T-helper 2 cell treated with Interferon-gamma antibody and Interleukin-4, amounts not matched to agents 5 μg/mL and 100 μg/mL, for 36 hours (primary cell): ENCODE results near the gene PEAK3.

Experiments used
- DNase-seq: peaks from one replicate; pipeline ENCODE4 v3.0.0; 2021; ENCODE audit warnings: low spot score
- H3K27ac Mint-ChIP-seq: one replicate; pipeline ENCODE4 v1.8.0; 2021; ENCODE audit warnings: mild to moderate bottlenecking, mixed read lengths
- H3K27me3 Mint-ChIP-seq: one replicate; pipeline ENCODE4 v1.8.0; 2021; ENCODE audit warnings: low read depth, mixed read lengths
- H3K36me3 Mint-ChIP-seq: one replicate; pipeline ENCODE4 v1.8.0; 2021; ENCODE audit warnings: low read depth, mixed read lengths
- H3K4me1 Mint-ChIP-seq: one replicate; pipeline ENCODE4 v1.8.0; 2021; ENCODE audit warnings: low read depth, mixed read lengths
- H3K4me3 Mint-ChIP-seq: one replicate; pipeline ENCODE4 v1.8.0; 2022; ENCODE audit warnings: mild to moderate bottlenecking, moderate library complexity, mixed read lengths
- H3K9me3 Mint-ChIP-seq: one replicate; pipeline ENCODE4 v1.8.0; 2021; ENCODE audit warnings: mixed read lengths

Gene PEAK3, protein sequence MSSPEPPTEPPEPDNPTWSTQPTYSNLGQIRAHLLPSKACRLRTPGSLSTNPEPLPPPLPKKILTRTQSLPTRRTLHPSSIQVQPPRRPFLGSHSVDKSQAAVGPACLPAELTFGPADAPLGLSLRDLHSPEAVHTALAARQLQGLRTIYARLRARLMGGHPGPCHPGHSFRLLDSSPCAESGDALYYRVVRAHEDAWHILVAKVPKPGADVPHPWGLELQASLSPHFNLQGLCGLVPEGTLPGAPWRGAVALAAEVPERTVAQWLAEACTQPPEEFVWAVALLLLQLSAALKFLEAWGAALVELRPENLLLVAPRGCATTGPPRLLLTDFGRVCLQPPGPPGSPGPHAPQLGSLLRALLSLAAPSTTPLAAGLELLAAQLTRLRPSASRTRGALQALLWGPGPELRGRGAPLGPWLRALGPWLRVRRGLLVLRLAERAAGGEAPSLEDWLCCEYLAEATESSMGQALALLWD

DNA sequence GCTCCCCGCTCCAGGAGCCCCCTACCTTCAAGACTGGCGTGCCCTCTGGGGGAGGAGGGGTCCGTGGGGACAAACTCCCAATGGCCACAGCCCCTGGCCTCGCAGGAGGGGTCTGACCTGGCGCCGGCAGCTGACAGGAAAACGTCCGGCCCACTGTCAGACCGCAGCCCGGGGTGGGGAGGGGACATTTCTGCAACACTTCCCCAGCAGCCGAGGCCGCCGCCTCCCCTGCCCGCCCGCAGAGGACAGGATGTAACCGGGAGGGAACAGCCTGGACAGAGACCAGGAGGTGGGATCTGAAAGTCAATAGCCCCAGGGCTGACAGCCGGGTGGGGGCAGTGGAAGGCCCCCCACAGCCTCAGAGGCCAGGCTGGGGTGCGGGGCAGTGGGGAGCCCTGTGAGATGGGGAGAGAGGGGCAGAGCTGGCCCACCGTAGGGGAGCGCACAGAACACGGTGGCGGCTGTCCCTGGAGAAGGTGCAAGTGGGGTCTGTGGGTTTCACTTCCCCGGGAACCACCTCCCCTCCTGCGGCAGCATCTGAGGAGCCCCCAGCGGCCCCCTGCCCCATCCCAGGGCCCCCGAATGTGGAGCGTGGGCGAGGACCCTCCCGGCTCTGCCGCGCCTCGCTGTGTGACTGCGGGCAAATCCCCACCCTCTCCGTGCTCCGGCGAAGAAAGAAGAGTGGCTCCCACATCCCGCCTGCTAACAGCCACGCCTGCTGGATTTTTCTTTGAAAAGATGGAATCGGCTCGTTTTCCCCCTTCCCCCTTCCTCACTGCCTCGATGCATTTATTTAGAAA lies at the start of gene PEAK3:
PEAK3 (minus strand) TSS at position 114 of the 800 bp plus-strand sequence. CDS start 1,244 bp downstream, outside the sequence.
- H3K36me3 Mint-ChIP-seq, result no peaks in the 10 kb centered on the region
- peaks cover 7% of the 10 kb centered on the region for H3K27me3 Mint-ChIP-seq
- H3K27ac Mint-ChIP-seq, result peak within 1 kb of the TSS; percentile 49
- peak within 1 kb of the TSS; percentile 73 for H3K4me3 Mint-ChIP-seq
- peaks cover 9% of the 10 kb centered on the region for H3K4me1 Mint-ChIP-seq
- peak; percentile 38 for DNase-seq
- no peaks in the 10 kb centered on the region for H3K9me3 Mint-ChIP-seq

DNA sequence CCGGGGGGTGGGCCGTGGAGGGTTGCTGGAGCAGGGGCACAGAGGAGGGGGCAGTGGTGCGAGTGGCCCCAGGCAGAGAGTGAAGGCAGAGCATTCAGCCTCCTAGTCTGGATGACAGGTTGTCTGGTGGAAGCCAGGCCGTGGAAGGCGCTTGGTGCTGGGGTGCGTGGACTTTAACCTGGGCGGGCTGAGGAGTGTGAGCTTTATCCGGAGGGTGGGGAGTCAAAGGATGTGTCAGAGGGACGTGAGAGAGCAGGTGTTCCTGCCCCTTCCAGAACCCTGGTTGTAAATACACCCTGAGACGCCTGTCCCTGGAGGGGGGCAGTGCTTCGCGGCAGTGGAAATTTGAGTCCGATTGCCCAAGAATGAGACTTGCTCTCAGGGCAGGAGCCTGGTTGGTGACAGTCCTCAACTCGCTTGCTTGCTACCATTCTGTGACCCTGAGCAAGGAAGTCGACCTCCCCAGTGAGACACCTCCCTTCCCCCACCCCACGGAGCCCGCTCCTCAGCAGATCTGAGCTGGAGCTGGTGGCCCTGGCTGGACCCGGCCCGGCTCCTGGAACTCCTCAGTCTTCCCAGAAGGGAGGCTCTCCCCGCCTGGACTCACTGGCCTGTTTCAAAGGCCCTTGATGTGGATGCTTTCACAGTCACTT lies 48.8 kb upstream of the PEAK3 start:
- H3K4me3 Mint-ChIP-seq, result peak overlapping the region; percentile 39
- H3K27me3 Mint-ChIP-seq, result no peaks in the 10 kb centered on the region
- H3K27ac Mint-ChIP-seq, result peak overlapping the region; percentile 64
- H3K9me3 Mint-ChIP-seq, result peaks cover 2% of the 10 kb centered on the region
- H3K36me3 Mint-ChIP-seq, result peaks cover 26% of the 10 kb centered on the region
- DNase-seq, result no peak
- peaks cover 30% of the 10 kb centered on the region for H3K4me1 Mint-ChIP-seq

DNA sequence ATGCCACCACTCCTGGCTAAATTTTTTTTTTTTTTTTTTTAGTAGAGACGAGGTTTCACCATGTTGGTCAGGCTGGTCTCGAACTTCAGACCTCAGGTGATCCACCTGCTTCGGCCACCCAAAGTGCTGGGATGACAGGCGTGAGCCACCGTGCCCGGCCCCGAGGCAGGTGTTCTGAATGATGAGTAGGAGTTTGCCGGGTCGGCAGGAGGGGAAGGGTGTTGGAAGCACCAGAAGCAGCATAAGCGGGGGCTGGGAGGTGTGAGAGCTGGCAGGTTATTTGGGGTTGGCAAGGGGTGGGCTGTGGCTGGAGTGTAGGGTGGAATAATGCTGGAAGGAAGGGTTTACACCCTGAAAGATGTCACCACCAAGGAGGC lies 48.3 kb upstream of the PEAK3 start:
- Mint-ChIP-seq H3K36me3 (peaks cover 26% of the 10 kb centered on the region), H3K9me3 (no peaks in the 10 kb centered on the region), H3K27ac (peak overlapping the region; percentile 64), H3K27me3 (no peaks in the 10 kb centered on the region), H3K4me1 (peaks cover 32% of the 10 kb centered on the region), H3K4me3 (peak overlapping the region; percentile 39)
- DNase-seq, result no peak

DNA sequence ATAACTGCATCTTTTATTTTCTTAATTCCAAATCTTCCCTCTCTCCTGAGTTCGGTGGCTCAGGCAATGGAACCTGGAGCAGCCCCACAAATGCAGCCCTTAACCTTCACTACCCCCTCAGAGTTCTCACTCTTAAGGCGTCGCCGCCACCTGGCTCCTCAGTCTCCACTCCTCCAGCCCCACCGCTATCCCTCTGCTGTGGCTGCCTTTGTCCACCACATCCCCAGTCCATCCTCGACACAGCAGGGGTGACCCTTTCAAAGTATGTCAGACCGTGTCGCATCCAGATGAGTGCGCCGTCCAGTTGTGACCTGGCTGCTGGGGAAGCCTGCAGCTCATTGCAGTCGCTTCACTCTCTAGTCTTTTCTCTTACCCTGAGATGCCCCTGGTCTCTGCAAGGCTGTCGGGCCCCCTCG lies 47.5 kb upstream of the PEAK3 start:
- DNase-seq, result no peak
- H3K27me3 Mint-ChIP-seq, result no peaks in the 10 kb centered on the region
- peak overlapping the region; percentile 88 for H3K27ac Mint-ChIP-seq
- H3K4me1 Mint-ChIP-seq, result peaks cover 34% of the 10 kb centered on the region
- peaks cover 28% of the 10 kb centered on the region for H3K36me3 Mint-ChIP-seq
- H3K9me3 Mint-ChIP-seq, result no peaks in the 10 kb centered on the region
- peak overlapping the region; percentile 83 for H3K4me3 Mint-ChIP-seq

DNA sequence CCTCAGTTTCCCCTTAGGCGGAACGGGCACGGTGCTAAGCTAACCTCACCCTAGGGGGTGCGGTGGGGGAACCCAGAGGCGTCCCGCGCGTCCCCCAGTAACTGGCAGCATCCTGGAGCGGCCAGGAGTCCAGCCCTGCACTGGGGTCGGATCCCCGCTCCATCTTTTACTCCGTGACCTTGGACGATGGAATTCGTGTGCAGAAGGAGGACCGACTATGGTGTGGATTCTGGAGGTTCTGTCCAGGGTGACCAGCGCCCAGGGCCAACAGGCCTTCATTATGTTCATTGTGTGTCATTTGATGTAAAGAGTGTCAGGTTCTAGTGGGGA lies 47.1 kb upstream of the PEAK3 start:
- no peak for DNase-seq
- peak overlapping the region; percentile 83 for H3K4me3 Mint-ChIP-seq
- H3K4me1 Mint-ChIP-seq, result peaks cover 35% of the 10 kb centered on the region
- peaks cover 28% of the 10 kb centered on the region for H3K36me3 Mint-ChIP-seq
- H3K27ac Mint-ChIP-seq, result peak overlapping the region; percentile 88
- H3K9me3 Mint-ChIP-seq, result no peaks in the 10 kb centered on the region
- no peaks in the 10 kb centered on the region for H3K27me3 Mint-ChIP-seq

DNA sequence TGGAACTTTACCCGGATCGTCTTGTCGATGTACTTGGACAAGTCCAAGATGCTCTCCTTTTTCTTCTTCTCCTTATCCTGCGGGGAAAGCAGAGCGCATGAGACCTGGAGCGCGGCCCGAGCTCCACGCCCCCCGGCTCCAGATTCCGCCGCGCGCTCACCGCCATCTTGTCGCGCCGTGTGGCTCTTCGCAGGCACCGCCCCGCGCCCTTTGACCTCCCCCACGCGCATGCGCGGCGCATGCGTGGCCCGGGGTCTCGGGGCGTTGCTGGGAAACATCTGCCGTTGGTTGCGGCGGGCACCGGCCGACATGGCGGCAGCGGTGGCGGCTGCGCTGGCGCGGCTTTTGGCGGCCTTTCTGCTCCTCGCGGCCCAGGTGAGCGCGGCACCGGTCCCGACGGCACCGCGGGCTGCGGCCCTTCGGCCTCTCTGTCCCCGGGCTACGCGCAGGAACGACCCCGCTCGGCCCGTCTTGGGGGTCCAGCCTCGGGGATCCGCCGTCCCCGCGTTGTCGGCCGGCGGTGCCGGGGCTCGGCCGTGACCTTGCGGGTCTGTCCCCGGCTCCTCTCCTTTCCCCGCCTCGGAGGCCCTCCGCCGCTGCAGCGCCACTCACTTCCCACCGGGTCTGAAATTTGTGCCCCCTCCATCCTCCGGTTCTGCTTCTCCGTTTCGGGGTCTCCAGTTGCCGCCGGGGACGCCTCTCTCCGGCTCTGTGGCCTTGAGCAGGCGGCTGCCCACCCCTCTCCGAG lies 46.6 kb upstream of the PEAK3 start, which contains the start of the genes LSM7 and SPPL2B:
LSM7 (minus strand) TSS at position 186 of the 748 bp plus-strand sequence; CDS start at position 166, 20 bp downstream.
SPPL2B (plus strand) TSS at position 284 of the 748 bp plus-strand sequence; CDS start at position 310, 26 bp downstream.
- Mint-ChIP-seq H3K27ac (peak within 1 kb of the TSS; percentile 99), H3K36me3 (peaks cover 28% of the 10 kb centered on the region), H3K4me3 (peak within 1 kb of the TSS; percentile 99), H3K9me3 (no peaks in the 10 kb centered on the region), H3K27me3 (no peaks in the 10 kb centered on the region), H3K4me1 (peaks cover 35% of the 10 kb centered on the region)
- peak; percentile 92 for DNase-seq

DNA sequence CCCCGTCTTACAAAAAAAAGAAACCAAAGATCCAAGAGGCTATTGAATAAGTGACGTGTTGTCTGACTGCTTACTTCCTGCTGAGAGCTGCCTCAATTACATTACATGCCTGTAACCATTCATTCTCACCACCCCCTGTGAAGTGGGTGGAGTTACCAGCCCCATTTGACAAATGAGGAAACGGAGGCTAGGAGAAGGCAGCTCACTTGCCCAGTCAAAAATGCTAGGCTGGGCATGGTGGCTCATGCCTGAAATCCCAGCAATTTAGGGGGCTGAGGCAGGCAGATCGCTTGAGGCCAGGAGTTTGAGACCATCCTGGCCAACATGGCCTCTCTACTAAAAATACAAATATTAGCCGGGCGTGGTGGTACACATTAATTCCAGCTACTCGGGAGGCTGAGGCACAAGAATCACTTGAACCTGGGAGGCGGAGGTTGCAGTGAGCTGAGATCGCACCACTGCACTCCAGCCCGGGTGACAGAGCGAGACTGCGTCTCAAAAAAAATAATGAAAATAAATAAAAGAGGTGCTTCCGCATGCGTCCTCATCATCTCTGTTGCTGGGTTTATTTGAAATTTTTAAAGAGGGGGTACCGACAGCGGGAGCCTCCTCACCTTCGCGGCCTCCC lies 45.9 kb upstream of the PEAK3 start:
- Mint-ChIP-seq H3K4me1 (peaks cover 35% of the 10 kb centered on the region), H3K36me3 (peaks cover 30% of the 10 kb centered on the region), H3K9me3 (no peaks in the 10 kb centered on the region), H3K4me3 (peak overlapping the region; percentile 99), H3K27me3 (no peaks in the 10 kb centered on the region), H3K27ac (peak overlapping the region; percentile 99)
- peak; percentile 69 for DNase-seq

DNA sequence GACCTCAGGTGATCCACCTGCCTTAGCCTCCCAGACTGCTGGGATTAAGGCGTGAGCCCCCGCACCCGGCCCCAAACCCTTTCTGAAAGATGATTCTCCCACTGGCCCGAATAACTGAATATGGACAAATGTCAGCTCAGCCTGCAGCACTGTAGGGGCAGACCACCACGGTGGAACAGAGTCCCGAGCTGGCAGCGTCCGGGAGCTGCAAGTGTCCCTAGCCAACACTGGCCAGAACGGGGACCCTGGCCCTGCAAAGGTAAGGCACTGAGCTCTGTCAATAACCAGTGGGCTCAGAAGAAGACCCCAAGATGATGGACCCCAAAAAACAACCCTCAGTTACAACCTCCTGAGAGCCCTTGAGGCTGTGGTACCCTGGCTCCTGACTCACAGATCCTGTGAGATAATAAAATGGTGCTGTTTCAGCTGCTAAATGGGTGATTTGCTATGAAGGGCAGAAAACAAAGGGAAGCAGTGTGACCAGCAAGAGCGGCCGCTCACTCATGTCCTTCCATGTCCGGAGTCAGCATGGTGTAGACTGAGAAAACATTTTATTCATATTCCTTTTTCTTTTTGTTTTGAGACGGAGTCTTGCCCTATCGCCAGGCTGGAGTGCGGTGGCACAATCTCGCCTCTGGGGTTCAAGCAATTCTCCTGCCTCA lies 44.9 kb upstream of the PEAK3 start:
- Mint-ChIP-seq H3K4me1 (peaks cover 31% of the 10 kb centered on the region), H3K36me3 (peaks cover 30% of the 10 kb centered on the region), H3K4me3 (peak overlapping the region; percentile 99), H3K27me3 (no peaks in the 10 kb centered on the region), H3K27ac (peak overlapping the region; percentile 99), H3K9me3 (no peaks in the 10 kb centered on the region)
- DNase-seq, result no peak

DNA sequence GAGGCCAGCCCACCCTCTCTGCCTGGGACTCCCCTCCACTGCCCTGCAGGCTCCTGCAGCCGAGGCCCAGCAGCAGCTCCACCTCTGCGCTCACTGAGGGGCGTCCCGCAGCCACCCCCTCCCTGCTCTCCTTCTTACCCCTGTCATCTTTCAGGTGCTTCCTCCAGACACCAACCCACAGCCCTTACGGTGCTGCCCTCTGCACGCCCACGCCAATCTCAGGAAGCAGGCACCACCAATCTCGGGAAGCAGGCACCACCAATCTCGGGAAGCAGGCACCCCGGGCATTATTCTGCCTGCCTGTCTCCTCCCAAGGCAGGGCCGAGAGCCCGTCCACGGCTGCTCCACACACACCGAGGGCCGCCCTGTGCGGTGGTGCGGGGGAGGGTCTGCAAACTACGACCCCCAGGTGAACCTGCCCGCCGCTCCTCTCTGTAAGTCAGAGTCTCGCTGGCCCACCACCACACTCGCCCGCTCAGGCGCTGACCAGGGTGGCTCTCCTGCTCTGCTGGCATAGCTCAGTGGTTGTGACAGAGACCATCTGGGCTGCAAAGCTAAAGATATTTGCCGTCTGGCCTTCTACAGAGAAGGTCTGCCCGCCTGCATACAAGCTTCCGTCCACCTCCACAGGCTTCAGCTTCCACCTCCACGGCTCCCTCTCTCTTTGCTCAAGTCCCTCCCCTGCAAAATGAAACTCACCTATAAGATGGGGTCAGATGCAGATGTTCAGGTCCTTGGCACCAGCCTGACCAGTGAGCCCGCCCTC lies 43.5 kb upstream of the PEAK3 start:
- DNase-seq, result no peak
- Mint-ChIP-seq H3K27me3 (no peaks in the 10 kb centered on the region), H3K4me1 (peaks cover 31% of the 10 kb centered on the region), H3K27ac (peak overlapping the region; percentile 73), H3K36me3 (peaks cover 30% of the 10 kb centered on the region), H3K4me3 (peak overlapping the region; percentile 25), H3K9me3 (no peaks in the 10 kb centered on the region)

DNA sequence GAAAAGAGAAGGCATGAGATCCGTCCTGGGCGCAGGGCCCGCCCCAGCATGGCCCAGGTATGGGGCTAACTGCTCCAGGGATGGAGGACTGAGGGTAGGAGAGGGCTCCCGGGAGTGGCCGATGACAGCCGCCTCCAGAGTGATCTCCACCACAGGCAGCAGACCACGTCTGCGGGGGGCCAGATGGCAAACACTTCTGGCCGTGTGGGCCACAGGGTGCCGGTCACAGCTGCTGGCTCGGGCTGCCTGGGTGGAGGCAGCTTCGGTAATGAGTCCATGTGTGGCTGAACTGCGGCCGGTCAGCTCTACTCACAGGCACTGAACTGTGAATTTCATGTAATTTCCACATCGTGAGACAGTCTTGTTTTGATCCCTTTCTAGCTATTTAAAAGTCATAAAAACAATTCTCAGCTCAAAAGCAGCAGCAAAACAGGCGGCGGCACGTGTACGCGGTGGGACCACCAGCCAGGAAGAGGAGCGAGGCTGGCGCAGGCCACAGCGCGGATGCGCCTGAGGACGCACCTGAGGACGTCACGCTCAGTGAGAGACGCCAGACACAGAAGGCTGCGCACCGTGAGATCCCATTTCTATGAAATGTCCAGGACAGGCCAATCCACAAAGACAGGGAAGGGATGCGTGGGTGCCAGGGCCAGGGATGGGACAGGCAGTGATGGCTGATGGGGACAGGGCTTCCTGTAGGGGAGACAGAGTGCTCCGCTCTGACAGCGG lies 42.4 kb upstream of the PEAK3 start:
- peaks cover 24% of the 10 kb centered on the region for H3K4me1 Mint-ChIP-seq
- H3K27me3 Mint-ChIP-seq, result no peaks in the 10 kb centered on the region
- peaks cover 27% of the 10 kb centered on the region for H3K36me3 Mint-ChIP-seq

DNA sequence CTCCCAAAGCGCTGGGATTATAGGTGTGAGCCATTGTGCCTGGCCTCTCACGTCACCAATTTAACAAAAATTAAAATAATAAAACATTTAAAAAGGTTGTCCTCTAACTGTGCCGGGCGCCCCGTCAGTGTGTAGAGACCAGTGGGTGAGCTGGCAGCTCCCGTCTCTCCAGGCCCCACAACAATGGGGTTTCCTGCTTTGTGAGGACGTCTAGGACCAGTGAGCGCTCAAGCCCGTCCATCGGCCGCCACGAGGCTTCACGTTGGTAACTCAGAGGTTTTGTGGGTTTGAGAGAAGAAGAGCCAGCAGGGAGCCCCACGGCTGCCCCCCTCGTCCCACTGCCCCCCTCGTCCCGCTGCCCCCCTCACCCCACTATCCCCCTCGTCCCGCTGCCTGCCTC lies 41.7 kb upstream of the PEAK3 start:
- H3K27me3 Mint-ChIP-seq, result no peaks in the 10 kb centered on the region
- peaks cover 21% of the 10 kb centered on the region for H3K4me1 Mint-ChIP-seq
- H3K36me3 Mint-ChIP-seq, result peaks cover 25% of the 10 kb centered on the region
- H3K9me3 Mint-ChIP-seq, result no peaks in the 10 kb centered on the region
- no peak for DNase-seq
- H3K27ac Mint-ChIP-seq, result no peak overlapping the region
- H3K4me3 Mint-ChIP-seq, result no peak overlapping the region

More for the DNA sequence above, 42.4 kb upstream of the PEAK3 start:
- H3K27ac Mint-ChIP-seq, result peak overlapping the region; percentile 8
- H3K4me3 Mint-ChIP-seq, result no peak overlapping the region
- no peak for DNase-seq
- no peaks in the 10 kb centered on the region for H3K9me3 Mint-ChIP-seq
